GOT3 (cell line): ENCODE data around the gene CNOT6L.
"Not testable (repeated sequence)": the region's sequence is repeated elsewhere in the genome, so short reads cannot be mapped to it uniquely, and the experiment has no call there.

Experiments used
- DNase-seq: peaks from one replicate; lab custom pipeline; 2025; ENCODE audit warnings: mixed read lengths; lab: John Stamatoyannopoulos, UW

Gene CNOT6L

DNA sequence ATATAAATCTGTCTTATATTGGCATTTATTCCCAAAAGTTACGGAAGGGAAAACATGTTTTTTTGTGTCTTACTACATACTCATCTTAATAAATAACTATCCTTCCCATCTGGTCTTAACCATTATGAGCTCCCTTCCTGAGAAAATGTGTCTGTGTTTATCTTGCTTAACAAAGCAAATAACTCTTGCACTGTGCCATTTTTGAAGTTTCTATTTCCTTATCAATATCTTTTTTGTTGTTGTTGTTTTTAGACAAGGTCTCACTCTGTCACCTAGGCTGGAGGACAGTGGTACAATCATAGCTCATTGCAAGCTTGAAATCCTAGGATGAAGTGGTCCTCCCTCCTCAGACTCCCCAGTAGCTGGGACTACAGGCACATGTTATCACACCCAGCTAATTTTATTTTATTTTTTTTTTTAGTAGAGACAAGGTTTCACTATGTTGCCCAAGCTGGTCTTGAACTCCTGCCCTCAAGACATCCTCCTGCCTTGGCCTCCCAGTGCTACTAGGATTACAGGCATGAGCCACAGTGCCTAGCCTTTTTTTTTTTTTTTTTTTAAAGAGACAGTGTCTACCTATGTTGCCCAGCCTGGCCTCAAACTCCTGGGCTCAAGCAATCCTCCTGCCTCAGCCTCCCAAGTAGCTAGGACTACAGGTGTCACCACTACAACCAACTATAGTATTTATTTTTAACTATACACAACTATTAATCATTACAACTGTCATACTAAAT lies 36.9 kb downstream of the CNOT6L start:
- no peak for DNase-seq

DNA sequence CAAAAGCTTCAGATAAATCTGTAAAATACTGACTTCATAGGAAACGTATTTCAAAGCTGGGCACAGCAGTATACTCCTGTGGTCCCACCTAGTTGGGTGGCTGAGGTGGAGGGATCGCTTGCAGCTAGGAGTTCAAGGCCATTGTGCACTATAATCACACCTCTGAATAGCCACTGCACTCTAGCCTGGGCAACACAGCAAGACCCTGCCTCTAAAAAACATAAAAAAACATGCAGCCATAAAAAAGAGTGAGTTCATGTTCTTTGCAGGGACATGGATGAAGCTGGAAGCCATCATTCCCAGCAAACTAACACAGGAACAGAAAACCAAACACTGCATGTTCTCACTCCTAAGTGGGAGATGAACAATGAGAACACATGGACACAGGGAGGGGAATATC lies 38.4 kb downstream of the CNOT6L start:
- DNase-seq: not testable (repeated sequence)

DNA sequence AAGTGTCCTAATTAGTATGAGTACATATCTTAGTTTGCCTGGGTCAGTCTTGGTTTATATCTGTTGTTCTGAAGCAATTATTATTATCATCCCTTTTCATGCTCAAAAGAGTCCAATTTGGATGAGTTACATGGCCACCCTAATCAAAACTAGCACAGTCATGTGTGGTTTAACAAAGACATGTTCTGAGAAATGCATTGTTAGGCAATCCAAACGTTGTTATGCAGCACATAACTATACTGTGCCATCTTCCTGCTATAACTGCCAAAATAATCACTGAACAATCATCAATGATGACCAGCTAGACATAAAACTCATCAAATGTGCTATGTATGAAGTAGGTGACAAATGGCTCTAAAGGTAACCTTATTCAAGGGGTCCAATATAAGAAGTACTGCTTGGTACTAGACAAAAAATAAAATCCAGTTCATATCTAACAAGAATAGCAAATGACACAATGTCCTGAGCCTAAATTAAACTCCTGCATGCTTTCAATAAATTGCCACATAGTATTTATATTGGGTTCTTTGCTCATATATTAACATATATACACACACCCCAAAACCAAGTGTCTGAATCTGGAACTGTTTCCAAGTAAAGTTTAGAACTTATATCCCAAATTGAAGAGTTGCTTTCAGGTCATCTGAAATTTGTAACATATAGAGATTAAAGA lies 41.9 kb downstream of the CNOT6L start:
- no peak for DNase-seq

DNA sequence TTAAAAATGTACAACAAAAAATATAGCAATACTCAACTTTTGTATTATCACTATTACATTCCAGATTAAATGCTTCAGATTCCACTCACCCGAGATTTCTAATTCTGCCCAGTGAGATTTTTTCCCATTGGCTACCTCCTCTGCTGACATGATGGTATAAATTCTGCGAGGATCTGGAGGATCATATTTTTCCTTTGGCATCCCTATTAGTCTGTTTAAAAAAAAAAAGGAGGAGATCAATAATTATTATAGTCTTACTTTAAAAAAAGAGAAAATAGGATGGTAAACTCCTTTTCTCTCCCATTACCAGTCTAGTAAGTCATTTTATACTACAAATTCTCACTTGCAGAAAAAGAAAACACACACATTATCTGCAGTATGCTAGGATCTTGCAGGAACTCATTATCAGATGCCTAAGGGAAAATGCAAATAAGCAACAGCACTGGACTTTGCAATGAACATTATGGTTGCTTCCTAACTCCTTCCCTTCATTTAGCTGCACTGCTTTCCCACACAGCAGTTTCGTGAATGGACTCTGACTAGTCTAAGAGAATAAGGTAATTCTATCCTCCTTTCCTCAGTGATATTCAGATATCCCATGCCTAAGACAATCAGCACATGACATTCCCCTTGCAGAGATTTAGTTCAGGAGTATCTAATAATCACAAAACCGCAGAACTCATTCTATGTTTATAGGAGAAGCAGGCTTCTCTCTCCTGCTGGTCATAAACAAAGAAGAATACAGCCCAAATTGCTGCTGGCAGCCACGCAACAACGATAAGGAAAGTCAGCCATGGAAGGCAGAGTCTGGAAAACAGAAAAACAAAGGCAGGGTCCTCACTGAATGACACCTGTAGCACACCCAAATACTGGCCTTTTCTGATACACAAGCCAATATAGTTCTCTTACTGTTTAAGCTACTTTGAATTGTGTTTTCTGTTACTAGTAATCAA lies 42.7 kb downstream of the CNOT6L start:
- no peak for DNase-seq

DNA sequence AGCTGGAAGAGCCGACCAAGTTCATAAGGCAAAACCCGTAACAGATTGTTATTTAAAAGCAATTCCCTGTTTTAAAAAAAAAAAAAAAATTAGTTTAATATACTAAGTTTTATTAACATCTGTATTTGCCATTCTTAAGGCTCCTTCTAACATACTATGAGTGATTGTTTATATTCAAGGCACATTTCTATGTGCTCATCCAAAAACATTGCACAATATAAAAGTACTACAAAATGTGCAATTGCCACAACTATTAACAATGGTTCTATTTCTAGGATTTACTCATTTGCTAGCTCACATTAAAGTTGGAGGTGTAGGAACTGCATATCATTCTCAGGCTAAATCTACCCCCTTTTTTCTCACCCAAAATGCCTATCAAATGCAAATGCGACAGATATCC lies 46.1 kb downstream of the CNOT6L start:
- DNase-seq: no peak

DNA sequence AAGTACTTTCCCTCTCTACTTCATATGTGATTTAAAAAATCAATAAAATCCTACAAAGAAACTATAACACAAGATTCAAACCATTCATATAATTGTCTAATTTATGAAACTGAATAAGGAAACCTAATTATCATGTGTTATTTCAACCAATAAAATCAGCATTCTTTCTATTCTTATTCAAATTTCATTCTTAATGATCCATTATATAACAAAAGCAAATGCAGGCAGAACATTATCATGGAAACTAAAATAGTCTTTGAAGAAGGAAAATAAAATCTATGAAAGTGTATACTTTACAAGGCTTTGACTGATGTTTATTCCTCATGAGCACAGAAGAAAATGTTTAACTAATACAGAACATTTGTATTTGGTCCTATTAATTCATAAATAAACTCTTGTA lies 47.6 kb downstream of the CNOT6L start:
- no peak for DNase-seq

DNA sequence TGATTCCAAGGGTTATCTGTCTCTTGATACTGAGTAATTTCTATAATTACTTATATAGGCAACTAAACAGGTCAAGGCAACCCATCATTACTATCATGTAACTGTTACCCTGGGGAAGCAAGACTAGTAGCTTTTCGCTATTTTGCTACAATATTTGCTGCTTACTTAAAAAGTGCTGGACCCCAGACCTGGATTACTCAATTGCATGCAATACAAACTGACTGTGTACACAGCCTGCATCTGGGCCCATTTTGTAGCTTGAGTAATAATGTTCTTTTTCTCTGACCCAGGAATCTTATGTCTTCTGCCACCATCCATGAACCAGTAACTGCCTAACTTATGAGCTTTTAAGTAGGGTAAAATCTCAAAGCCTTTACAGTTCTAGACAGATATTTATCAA lies 53.4 kb downstream of the CNOT6L start:
- DNase-seq: no peak

DNA sequence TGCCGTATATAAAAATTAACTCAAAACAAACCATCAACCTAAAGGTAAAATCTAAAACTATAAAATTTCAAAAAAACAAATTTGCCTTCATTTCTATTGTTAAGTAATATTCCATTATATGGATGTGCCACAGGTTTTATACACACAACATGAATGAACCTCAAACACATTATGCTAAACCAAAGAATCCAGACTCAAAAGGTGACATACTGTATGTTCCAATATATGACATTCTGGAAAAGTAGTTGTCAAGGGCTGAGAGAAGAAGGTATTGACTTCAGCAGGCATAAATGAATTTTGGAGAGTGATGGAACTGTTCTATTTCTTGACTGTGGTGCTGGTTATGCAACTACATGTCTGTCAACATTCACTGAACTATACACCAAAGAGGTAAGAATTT lies 56.6 kb downstream of the CNOT6L start:
- DNase-seq: no peak

DNA sequence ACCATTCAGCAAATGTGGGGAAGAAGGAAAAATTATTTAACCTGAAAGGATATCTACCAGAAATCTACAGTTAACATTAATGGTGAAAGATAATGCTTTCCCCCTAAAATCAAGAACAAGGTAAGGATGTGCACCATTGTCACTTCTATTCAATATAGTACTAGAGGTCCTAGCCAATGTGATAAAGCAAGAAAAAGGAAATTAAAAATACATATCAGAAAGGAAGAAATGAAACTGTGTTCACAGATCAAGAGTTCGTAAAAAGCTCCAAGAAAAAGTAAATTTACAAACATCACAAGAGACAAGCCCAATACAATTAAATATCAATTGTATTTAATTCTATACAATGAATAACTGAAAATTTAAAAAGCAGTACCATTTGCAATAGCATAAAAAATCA lies 57.6 kb downstream of the CNOT6L start:
- DNase-seq: no peak

DNA sequence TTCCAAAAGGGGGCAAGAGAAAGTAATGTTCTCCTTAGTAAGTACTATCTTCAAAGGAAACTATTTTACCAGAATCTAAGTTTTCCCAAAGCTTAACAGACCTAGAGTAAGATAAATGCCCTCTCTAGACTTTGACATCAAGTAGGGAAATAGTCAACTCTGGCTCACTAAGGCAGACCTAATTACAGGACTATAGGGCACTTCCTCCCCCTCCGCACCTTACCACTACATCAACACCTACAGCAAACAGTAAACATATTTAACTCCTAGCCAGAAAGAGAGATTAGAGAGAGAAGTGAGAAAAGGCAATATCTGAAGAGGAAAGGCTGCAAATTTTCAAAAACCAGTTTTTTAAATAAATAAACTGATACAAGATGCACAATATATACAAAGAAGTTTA lies 60.4 kb downstream of the CNOT6L start:
- DNase-seq: no peak

DNA sequence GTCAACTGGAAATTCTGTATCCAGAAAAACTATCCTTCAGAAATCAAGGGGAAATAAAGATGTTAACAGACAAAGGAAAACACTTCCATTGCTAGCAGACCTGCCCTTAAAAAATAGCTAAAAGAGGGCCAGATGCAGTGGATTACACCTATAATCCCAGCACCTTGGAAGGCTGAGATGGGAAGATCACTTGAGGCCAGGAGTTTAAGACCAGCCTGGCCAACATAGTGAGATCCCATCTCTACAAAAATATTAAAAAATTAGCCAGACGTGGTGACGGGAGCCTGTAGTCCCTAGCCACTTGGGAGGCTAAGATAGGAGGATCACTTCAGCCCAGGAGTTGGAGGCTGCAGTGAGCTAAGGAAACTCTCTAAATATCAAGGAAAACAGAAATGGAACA lies 67.4 kb downstream of the CNOT6L start:
- no peak for DNase-seq

DNA sequence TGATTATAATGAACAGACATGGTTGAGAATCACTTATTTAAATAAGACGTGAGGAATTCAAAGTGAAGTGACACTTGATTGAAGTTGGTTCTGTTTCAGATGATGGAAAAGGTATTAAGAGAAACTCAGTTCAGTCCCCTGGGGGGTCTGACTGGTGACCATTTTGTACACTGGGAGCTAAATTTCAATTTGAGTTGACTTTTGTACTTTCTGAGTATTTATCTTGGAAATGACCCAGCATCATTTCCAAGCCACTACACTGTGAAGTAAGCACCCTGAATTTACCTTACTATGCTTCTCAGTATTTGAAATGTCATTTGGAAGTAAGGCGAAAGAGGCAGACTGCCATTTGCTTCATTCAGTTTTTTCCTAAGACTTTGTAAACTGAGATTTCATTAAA lies 73.4 kb downstream of the CNOT6L start:
- no peak for DNase-seq

DNA sequence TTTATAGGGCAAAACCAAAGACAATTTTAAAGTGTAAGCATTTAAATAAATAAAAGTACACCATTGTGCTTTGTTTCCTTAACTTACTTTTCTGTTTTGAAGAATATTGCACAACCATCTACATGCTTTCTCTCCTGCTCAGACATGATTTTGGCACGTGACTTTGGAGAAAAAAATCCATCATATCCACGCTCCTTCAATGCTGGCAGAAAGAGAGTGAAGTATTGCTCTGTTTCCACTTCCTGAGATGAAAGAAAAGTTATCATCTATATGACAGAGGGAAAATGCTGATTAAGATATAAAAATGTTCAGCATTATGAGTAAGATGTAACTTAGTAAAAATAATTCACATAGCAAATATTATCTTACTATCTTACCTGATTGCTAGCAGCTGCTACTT lies 77.1 kb downstream of the CNOT6L start:
- no peak for DNase-seq

DNA sequence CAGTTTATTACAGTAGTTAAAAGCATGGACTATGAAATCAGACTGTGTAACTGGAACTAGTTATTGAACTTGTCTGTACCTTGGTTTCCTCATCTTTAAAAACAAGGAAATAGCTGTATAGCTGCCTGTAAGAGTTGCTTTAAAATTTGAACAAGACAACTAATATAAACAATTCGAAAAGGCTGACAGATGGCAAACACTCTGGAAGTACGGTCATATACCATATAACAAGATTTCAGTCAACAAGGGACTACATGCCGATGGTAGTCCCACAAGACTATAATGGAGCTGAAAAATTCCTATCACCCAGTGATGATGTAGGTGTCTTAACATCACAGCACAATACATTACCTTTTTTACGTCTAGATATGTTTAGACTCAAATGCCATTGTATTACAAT lies 78.7 kb downstream of the CNOT6L start:
- no peak for DNase-seq

DNA sequence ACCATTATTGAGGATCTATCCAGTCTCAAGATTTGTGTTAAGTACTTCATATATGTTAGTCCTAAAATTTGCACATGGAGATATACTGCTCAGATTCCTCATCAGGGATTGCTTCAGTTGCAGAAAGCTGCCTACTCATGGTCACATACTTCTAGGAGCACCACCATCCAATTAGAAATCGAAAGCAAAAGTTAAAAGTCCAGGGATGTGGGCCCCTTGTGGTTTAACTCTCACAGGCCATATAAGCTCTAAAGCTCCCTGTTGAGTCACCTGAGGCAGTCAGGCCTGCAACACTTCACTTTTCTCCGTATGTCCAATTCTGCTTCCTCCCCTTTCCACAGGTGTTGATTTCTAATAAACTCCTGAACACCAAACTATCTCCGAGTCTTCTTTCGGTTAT lies 84.2 kb downstream of the CNOT6L start:
- no peak for DNase-seq

DNA sequence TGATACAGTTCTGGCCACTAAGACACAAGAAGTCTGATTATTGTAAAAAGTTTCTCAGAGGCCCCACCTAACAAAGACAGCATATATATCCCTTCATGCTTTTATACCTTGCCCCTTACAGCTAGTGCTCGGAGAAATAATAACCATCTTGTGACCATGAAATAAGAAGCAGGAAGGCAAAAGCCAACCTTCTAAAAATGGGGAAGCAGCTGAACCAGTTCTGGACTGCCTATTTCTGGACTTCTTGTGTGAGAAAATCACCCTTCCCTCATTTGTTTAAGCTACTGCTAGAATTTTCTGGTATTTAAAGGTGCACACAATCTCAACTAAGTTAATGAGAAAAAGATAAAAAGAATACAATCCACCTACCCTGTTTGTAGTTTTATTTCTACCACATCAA lies 87.5 kb downstream of the CNOT6L start:
- DNase-seq: no peak

DNA sequence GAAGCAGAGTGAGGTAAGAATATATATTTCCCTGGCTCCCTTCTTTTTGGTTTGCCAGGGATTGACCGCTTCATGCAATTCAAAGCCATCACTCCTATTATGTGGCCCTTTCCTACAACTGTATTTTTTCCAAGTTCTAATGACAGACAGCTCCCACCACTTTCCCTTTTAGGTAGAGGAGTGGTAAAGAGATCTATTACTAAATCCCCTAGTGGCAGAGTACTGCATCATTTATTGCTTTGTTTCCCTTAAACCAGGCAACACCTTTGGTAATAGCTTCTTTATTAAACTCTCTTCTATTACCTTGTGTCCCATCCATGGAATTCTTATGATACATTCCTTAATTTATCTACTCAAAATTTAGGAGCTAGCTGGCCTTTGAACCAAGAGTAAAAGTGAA lies 90.7 kb downstream of the CNOT6L start:
- no peak for DNase-seq

DNA sequence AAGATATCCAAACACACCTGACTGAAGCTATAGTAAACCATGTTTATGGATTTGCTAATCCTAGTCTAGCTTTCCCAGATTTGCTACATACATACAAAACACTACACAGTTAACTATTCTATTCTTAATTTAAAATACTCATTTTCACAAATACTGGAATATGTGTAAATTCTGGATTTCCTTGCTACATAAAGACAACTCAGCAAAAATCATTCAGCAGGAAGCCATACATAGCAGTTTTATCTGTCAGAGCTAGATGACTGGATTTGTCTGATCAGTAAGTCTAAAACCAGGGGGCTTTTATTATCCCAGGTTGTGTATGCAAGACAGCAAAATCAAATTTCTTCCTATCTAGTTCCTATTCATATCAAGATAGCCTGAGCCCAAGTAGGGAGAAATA lies 98.1 kb downstream of the CNOT6L start:
- no peak for DNase-seq

DNA sequence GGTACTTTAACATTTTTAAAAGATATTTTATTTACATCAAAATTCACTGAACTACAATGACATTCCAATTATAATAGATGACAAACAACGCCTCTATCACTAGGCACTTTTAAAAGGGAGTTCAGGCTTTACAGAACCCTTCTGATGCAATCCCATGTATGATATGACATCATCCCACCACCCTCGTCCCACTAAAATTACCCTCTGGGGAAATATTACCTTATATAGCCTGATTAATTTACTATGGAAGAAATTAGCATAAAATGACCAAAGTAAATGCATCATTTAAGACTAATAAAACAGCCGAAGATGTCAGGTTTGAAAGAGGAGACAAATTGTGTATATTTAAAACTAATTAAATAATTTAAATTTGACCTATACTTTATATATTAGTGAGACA lies 100.7 kb downstream of the CNOT6L start:
- DNase-seq: not testable (repeated sequence)

DNA sequence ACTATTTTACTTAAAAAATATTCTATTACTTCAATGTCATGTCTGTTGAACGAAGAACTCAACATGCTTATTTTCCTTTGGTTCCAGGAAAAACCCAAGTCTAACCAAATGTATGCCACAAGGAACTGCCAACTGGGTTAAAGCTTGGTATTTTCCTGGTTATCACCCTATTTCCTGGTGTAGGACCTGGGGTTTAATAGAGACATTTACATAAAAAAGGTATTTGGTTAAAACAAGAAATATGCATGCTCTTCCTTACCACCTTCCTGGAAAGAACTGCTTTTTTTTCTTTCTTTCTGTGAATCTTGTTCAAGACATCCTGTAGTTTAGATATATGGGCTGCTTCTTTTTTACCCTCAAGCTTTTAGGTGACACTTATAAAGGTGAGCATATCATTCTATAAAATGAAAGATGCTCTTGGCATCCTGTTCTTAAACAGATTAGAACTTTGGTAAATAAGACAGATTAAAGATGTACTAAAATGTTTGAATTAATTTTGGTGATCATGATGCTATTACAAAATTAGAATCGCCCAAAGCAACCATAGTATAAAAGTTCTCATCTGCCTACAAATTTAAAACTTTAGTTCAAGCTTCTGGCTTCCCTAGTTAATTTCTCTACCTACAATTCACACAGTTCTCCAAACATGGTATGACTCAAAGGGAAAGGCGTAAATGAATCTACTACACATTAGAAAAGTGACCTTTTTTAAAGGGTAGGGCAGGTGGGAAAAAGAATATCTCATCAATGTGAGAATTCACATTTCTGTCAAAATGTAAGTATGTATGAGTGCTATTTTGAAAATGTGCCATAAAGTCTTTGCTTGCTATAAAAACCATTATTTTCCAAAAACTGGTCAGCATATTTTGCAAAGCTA lies 103.5 kb downstream of the CNOT6L start:
- DNase-seq: no peak

DNA sequence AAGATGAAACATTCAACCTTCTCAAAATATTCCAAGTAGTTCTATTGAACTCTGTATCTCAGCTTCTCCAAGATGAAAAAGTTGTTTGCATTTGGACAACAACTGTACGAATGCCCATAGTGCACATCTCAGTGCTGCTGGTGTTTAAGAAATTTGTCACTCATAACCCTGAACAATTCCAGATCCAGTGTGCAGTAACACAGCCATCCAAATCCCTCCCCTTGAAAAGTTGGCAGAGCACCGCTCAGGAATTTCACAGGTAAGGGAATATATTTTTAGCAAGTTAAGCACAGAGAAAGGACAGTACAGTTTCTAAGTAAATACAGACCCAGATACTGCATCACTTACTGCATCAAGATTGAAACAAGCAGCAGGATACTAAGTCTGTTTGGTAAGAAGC lies 104.7 kb downstream of the CNOT6L start:
- no peak for DNase-seq

DNA sequence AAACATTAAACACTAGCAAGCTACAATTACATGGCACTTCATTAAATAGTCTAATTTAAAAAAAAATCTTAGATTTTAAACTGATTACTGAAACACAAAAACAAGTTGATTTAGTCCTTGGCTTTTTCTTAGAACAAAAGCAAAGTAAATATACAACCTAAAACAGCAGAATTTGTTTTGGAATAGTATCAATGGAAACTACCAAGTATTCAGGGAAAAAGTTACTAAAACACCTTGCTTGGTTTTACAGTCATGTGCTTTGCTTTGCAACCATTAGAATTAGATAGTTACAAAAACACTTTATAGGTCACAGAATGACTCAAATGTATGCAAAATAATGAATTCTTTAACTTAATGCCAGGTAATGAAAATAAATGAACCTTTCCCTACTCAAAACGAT lies 105.3 kb downstream of the CNOT6L start:
- DNase-seq: no peak
